ENCODE results near the gene HMGXB4.

HMGXB4 gene

GRCh38 chr22:35341090-35341874 is 84.0 kb downstream of the HMGXB4 start:
- peaks cover 54% of the 10 kb centered on the region for H3K36me3 ChIP-seq (ENCODE audit: insufficient read depth, insufficient read length, low read length)

DNA sequence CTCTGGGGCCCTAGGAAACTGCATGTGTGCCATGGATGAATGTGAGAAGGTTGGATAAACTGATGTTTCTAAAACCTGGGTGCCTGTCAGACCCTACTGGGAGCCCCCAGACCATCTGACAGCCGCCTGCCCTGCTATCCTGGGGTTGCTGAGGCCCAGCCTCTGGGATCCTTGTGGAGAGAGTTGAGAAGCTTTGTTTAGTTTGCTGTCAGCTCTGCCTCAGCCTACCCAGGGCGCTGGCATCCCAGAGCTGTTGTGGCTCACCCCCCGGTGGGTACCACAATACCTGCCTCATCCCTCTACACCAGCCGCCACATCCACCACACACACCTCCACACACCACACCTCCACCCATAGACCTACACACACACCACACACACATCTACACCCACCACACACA is 85.1 kb downstream of the HMGXB4 start:
- peaks cover 7% of the 10 kb centered on the region for H3K4me1 ChIP-seq (ENCODE audit: insufficient read depth, insufficient read length)

More at GRCh38 chr22:35341090-35341874, 84.0 kb downstream of the HMGXB4 start:
- Histone ChIP-seq H3K9ac (ENCODE audit: insufficient read length, low read depth) (no peak overlapping the region), H3K27me3 (ENCODE audit: insufficient read depth, insufficient read length) (no peaks in the 10 kb centered on the region), H3K4me3 (ENCODE audit: insufficient read length, low read depth) (no peak overlapping the region), H3K4me1 (ENCODE audit: insufficient read depth, insufficient read length) (peaks cover under 1% of the 10 kb centered on the region), H3K9me3 (ENCODE audit: insufficient read depth, low read length) (no peaks in the 10 kb centered on the region)
- no peak for DNase-seq (ENCODE audit: low read depth, low spot score)
- no peak for TF ChIP-seq ZNF274 (IDR thresholded peaks at IDR 0.05; ENCODE audit: low read depth, low read length)
- TF ChIP-seq SUZ12 (IDR thresholded peaks at IDR 0.05; ENCODE audit: extremely low read depth, insufficient read depth, insufficient read length): no peak
- TF ChIP-seq YY1 (IDR thresholded peaks at IDR 0.05; ENCODE audit: insufficient read depth, insufficient read length): no peak

GRCh38 chr22:35343664-35344550 is 86.6 kb downstream of the HMGXB4 start:
- Histone ChIP-seq H3K9me3 (ENCODE audit: insufficient read depth, low read length) (no peaks in the 10 kb centered on the region), H3K4me1 (ENCODE audit: insufficient read depth, insufficient read length) (peaks cover 7% of the 10 kb centered on the region), H3K9ac (ENCODE audit: insufficient read length, low read depth) (no peak overlapping the region), H3K4me3 (ENCODE audit: insufficient read length, low read depth) (no peak overlapping the region), H3K27me3 (ENCODE audit: insufficient read depth, insufficient read length) (no peaks in the 10 kb centered on the region), H3K36me3 (ENCODE audit: insufficient read depth, insufficient read length, low read length) (peaks cover 41% of the 10 kb centered on the region)
- no peak for TF ChIP-seq YY1 (IDR thresholded peaks at IDR 0.05; ENCODE audit: insufficient read depth, insufficient read length)
- TF ChIP-seq SUZ12 (IDR thresholded peaks at IDR 0.05; ENCODE audit: extremely low read depth, insufficient read depth, insufficient read length): no peak
- TF ChIP-seq ZNF274 (IDR thresholded peaks at IDR 0.05; ENCODE audit: low read depth, low read length): no peak
- no peak for DNase-seq (ENCODE audit: low read depth, low spot score)

More for the DNA sequence above, 85.1 kb downstream of the HMGXB4 start:
- H3K9me3 ChIP-seq (ENCODE audit: insufficient read depth, low read length): no peaks in the 10 kb centered on the region
- peaks cover 50% of the 10 kb centered on the region for H3K36me3 ChIP-seq (ENCODE audit: insufficient read depth, insufficient read length, low read length)
- TF ChIP-seq YY1 (IDR thresholded peaks at IDR 0.05; ENCODE audit: insufficient read depth, insufficient read length) (no peak), ZNF274 (IDR thresholded peaks at IDR 0.05; ENCODE audit: low read depth, low read length) (no peak), SUZ12 (IDR thresholded peaks at IDR 0.05; ENCODE audit: extremely low read depth, insufficient read depth, insufficient read length) (no peak)
- H3K27me3 ChIP-seq (ENCODE audit: insufficient read depth, insufficient read length): no peaks in the 10 kb centered on the region
- no peak overlapping the region for H3K9ac ChIP-seq (ENCODE audit: insufficient read length, low read depth)
- DNase-seq (ENCODE audit: low read depth, low spot score): no peak
- H3K4me3 ChIP-seq (ENCODE audit: insufficient read length, low read depth): no peak overlapping the region

GRCh38 chr22:35344956-35345690 is 87.8 kb downstream of the HMGXB4 start:
- Histone ChIP-seq H3K27me3 (ENCODE audit: insufficient read depth, insufficient read length) (no peaks in the 10 kb centered on the region), H3K9ac (ENCODE audit: insufficient read length, low read depth) (no peak overlapping the region), H3K4me3 (ENCODE audit: insufficient read length, low read depth) (no peak overlapping the region), H3K36me3 (ENCODE audit: insufficient read depth, insufficient read length, low read length) (peaks cover 38% of the 10 kb centered on the region), H3K4me1 (ENCODE audit: insufficient read depth, insufficient read length) (peaks cover 7% of the 10 kb centered on the region), H3K9me3 (ENCODE audit: insufficient read depth, low read length) (no peaks in the 10 kb centered on the region)
- no peak for DNase-seq (ENCODE audit: low read depth, low spot score)
- TF ChIP-seq ZNF274 (IDR thresholded peaks at IDR 0.05; ENCODE audit: low read depth, low read length) (no peak), SUZ12 (IDR thresholded peaks at IDR 0.05; ENCODE audit: extremely low read depth, insufficient read depth, insufficient read length) (no peak), YY1 (IDR thresholded peaks at IDR 0.05; ENCODE audit: insufficient read depth, insufficient read length) (no peak)
